Heart left ventricle (tissue), 13 donors: ENCODE results near the gene TMEM238.

ENCODE experiments used
- POLR2A ChIP-seq, 2 donors: fragments of 450-650 bp; IDR thresholded peaks; one replicate each; pipeline ENCODE4 v1.6.1; 2017; ENCODE audit warnings: antibody characterized with exemption in 2 of 2, mild to moderate bottlenecking in 2 of 2, moderate library complexity in 2 of 2
- TF ChIP-seq, protein P1 (sequence below), 12 donors: fragments of 200-600 bp; sonication (generic) in 4 of 12; IDR thresholded peaks; one replicate each; pipeline versions ENCODE4 v1.5.0 to v1.8.0; 2018 to 2022; ENCODE audit warnings: antibody characterized with exemption in 12 of 12, mild to moderate bottlenecking in 5 of 12
- donor health status: ischemic (EF 13 %, LVEDD 7.1; RV severe dilation, severe dysfunction).
- donor health status: DM: no; HTN: yes; CAD: no.
- donor health status: DM: no; HTN: no; CAD: no.
- donor health status: ischemic (EF 25% LVEDD 6.9; RV normal size, moderate dysfunction).
- donor health status: ischemic (EF 25% LVEDD 5.7; RV mildly dilated, moderate dysfunction).
- donor health status: ischemic (EF 35%, LVEDD 5.7; RV mildly dilated, moderate dysfunction).
- donor health status: nonischemic (EF 11% LVEDD 7.7; RV severe dilation, severe dysfunction).
- donor health status: DM: yes; HTN: yes; CAD: no.
- donor health status: PGD.
- donor health status: ischemic (EF 29% LVEDD 5.4; RV normal size, mild dysfunction).
- donor health status: nonischemic (EF 23%, LVEDD 6.1; RV moderate dilation, normal function).

DNA sequence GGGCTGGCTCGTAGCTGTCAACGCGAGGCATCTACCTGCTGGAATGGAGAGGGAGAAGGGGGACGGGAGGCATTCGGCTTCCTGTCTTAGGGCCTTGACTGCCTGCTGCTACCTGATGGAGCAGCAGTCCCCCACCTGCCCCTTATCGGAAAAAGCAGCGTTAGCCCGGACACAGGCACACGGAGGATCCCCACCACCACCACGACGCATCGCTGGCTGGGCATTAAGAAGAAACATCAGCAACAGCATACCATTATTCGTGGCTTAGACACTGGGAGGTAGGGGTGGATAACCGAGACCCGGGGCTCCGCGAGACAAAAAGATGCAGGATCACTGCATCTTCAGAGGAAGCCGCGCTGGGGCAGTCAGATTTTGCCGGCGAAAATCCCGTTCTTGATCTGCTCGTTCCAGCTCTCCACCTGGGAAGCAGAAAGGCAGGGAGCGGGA is 30.7 kb downstream of the TMEM238 start:
- TF ChIP-seq, protein P1, sequence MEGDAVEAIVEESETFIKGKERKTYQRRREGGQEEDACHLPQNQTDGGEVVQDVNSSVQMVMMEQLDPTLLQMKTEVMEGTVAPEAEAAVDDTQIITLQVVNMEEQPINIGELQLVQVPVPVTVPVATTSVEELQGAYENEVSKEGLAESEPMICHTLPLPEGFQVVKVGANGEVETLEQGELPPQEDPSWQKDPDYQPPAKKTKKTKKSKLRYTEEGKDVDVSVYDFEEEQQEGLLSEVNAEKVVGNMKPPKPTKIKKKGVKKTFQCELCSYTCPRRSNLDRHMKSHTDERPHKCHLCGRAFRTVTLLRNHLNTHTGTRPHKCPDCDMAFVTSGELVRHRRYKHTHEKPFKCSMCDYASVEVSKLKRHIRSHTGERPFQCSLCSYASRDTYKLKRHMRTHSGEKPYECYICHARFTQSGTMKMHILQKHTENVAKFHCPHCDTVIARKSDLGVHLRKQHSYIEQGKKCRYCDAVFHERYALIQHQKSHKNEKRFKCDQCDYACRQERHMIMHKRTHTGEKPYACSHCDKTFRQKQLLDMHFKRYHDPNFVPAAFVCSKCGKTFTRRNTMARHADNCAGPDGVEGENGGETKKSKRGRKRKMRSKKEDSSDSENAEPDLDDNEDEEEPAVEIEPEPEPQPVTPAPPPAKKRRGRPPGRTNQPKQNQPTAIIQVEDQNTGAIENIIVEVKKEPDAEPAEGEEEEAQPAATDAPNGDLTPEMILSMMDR (IDR thresholded peaks at IDR 0.05) = no peak
- no peak for TF ChIP-seq POLR2A (IDR thresholded peaks at IDR 0.05)
